GM18499 (cell line): Measurements from ENCODE around the gene TULP4.
"Not testable (repeated sequence)": the region's sequence is repeated elsewhere in the genome, so short reads cannot be mapped to it uniquely, and the experiment has no call there.

Experiments used
- ATAC-seq: cut with Tn5 transposase; IDR thresholded peaks from one replicate; pipeline ENCODE4 v1.9.1; 2021; ENCODE audit warnings: moderate number of reproducible peaks; ENCODE audit not compliant: insufficient read depth, unreplicated experiment

Gene TULP4

GRCh38 chr6:158384671-158385110 lies 72.4 kb downstream of the TULP4 start:
- ATAC-seq = no peak

DNA sequence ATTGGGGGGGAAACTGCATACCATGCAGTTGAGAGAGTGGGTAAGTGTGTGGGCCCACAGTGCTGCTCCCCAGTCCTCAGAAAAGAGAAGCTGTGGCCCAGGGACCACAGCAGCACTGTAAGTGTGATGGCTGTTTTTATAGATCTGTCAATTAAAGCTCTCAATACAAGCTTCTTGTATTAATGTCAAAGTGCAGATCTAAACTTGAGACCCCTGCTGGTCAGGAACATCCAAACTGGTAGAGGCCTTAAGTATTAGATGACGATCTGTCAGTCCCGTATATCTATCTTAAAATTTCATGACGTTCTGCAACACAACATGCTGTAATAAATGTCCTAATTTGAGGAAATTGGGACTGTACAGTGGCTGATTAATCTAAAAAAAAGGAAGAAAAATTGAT lies 74.8 kb downstream of the TULP4 start:
- no peak for ATAC-seq

- ATAC-seq = no peak
These were observed 75.3 kb downstream of the TULP4 start for GRCh38 chr6:158387578-158387977.

GRCh38 chr6:158388727-158389126 lies 76.5 kb downstream of the TULP4 start:
- no peak for ATAC-seq

- ATAC-seq = no peak
These were observed 77.1 kb downstream of the TULP4 start for GRCh38 chr6:158389193-158389919.

GRCh38 chr6:158391276-158391675 lies 79.0 kb downstream of the TULP4 start:
- ATAC-seq = no peak

- ATAC-seq = not testable (repeated sequence)
These were observed 79.7 kb downstream of the TULP4 start for GRCh38 chr6:158391977-158392376.

- ATAC-seq = no peak
These were observed 83.9 kb downstream of the TULP4 start for GRCh38 chr6:158396136-158396535.

GRCh38 chr6:158397578-158397977 lies 85.3 kb downstream of the TULP4 start:
- no peak for ATAC-seq

DNA sequence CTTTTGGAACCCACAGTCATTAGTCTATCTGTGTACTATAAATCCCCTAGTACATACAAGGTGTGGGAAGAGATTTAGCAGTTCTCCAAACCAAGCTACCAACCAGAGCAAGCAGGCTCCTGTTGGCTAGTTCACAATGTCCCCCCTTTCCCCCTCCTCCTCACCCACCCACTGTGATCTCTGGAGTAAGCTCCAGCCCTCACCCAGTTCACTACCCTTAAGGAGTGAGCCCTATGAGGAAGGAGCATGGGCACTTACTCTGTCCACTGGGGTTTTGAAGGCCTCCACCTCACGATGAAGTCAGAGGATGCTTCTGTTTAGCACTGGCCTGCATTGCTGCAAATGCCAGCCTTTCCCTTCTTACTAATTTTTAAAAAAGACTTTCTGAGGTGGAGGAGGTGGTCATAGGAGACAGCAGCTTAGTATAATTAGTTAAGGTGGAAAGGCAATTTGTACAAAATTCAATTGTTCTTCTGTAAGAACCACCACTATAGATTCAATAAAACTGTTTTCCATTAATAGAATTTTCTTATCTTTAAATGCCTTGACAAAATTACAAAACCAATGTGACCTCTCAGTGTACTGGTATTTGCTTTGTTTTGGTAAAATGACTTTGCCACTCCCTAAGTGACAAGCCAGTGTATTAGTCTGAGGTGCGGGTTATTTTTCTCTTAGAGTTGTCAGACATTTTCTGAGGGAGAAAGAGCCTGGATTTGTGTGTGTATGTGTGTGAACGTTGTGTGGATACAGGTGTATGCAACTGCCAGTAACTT lies 86.2 kb downstream of the TULP4 start:
- no peak for ATAC-seq

DNA sequence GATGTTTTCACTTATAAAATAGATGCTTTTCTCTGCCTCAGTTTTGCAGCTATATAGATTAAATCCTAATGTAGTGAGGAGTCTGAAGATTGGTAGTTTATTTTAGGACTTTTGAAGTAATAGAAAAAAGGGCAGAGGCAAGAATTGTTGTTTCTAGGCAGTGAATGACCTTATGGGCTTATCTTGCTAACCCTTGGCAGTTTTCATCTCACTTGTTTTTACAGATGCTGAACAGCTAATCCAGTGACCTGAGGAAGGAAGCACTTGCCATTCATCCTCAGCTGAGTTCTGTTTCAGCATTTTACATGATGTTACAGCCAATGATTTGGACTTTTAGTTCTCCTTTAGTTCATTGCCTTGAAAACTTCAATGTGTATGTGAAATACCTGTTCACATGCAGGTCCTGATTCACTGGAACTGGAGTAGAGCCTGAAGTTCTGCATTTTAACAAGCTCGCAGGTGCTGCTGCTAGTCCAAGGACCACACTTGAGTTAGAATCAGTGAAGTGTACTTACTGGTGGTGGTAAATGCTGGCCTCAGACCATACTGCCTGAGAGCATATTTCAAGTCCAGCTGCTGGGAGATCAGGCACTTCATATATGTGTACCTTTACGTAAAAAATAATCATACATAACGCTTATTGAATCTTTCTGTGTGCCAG lies 86.9 kb downstream of the TULP4 start:
- no peak for ATAC-seq

- no peak for ATAC-seq
These were observed 89.9 kb downstream of the TULP4 start for GRCh38 chr6:158402184-158402583.

DNA sequence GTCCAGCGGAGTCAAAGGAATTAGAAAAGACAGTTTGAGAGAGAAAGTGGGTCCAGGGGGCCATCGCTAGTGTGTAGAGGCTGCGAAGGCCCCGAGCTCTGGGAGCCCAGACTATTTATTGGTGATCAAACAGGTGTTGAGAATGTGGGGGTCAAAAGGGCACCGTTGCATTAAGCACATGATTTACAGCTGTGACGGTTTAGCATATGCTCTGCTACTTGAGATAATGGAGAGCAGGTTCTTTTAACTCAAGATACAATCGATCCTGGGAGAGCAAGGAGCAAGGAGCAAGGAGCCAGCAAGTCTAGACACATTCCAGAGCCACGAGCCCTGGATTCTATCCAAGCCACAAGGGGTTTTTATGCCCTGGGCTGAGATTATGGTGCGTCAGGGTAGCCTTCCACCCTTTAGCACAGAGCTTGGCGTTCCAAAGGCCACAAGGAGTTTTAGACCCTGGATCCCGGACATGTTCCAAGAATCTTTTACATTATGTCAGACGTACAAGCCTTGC lies 93.1 kb downstream of the TULP4 start:
- ATAC-seq = not testable (repeated sequence)

DNA sequence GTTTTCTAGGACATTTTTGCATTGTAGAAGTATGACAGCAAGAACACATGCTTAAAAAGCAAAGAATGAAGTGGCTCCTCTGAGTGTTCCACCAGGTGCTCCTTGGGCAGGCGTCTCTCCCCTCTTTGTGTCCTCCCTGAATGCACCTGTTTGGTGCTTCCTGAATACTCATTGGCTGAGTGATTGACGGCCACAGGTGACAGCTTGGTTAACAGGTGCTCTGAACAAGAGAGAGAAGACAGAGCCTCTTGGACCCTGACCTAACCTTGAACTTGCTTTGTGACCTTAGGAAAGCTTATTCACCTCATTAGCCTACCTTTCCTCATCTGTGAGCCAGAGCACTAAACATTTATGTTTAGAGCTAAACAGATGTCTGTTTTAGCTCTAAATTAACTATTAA lies 93.7 kb downstream of the TULP4 start:
- ATAC-seq = no peak

GRCh38 chr6:158406736-158407135 lies 94.5 kb downstream of the TULP4 start:
- no peak for ATAC-seq

DNA sequence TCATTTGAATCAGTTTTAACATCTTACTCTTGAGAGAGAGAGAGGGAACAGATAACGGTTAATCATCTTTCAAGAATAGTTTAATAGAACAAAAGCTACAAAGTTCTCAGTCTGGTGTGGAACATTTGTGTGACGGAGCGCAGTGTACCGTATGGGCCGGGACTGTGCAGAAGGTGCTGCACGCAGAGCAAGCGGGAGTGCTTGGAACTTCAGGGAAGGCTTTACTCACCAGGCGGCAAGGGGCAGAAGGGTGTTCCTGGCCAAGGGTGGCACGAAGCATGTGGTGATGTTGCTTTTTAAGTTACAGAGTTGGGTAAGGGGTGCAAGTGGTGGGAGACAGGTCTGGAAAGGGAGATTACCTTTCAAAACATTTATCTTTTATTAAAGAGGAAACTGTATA lies 95.7 kb downstream of the TULP4 start:
- no peak for ATAC-seq

GRCh38 chr6:158408552-158409130 lies 96.4 kb downstream of the TULP4 start:
- no peak for ATAC-seq

DNA sequence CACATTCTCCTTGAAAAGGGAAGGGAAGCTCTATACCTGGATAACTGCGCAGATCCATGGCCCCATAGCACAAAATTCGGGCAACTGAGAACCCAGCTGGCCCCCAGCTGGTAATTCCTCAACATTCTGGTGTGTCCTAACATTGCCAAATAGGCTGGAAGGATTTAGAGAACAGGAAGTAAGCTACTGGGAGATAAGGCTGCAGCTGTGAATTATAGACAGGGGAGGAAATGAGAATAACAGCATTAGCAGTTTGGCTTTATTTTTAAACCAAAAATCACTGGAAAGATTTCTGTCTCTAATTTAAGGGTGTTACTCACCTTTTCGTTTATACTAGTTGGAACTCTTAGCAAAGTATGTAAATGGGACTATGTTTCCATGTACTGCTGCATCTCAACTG lies 97.2 kb downstream of the TULP4 start:
- no peak for ATAC-seq

DNA sequence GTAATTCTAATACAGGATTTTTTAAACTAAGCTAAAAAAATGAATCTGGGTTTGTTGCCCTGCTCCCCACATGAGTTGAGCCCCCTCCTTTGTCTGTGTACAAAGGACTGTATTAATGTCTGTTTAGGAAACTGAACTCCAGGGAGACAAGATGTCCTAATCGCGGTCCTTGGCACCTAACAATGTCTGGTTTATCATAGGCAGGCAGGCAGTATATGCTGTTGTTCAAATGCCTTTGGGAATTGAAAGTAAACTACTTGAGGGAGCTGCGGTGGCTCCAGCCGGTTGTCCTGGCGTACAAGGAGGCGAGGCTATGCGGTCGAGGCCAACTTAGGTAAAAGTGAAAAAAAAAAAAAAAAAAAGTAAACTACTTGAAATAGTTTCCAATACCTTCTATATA lies 98.5 kb downstream of the TULP4 start:
- no peak for ATAC-seq

GRCh38 chr6:158411998-158412397 lies 99.7 kb downstream of the TULP4 start:
- no peak for ATAC-seq

- ATAC-seq = no peak
These were observed 100.8 kb downstream of the TULP4 start for GRCh38 chr6:158413028-158413427.
